ENCODE data around the gene TMEM131L.
"Not testable (repeated sequence)": the region's sequence is repeated elsewhere in the genome, so short reads cannot be mapped to it uniquely, and the experiment has no call there.

TMEM131L gene

DNA sequence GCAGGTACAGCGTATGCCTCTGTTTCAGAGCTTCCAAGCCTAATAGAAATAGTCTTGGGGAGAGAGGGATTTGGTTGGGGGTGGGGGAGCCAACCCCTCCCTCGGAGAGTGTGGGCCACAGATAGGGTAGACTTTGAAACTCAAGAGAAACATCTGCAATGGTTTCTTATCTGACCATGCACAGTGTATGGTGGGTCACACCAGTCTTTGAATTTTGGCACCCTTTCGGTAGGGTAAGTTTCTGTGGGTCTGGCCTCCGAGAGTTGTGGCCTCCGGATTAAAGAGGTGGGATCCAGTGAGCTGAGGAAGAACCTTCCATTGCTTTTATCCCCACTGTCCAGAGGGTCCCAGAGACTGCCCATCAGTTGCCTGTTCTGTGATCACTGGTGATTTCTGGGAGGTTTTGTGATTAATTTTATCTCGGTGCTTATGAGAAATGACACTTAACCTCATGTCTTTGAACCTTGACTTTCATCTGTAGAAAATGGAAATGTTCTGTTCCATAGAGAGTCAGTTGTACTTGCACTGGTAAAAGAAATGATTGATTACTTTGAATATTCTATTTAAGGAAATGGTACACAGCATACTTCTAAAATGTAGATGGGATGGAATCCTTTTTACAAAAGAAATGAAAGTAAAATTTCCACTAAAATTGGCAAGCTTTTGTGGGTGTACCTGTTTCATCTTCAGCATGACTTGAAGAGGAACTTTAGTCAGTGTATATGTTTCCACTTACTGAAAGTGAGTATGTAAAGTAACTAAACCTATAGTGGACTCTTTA is 62.7 kb downstream of the TMEM131L start:
- DNase-seq = peak; percentile 30

DNA sequence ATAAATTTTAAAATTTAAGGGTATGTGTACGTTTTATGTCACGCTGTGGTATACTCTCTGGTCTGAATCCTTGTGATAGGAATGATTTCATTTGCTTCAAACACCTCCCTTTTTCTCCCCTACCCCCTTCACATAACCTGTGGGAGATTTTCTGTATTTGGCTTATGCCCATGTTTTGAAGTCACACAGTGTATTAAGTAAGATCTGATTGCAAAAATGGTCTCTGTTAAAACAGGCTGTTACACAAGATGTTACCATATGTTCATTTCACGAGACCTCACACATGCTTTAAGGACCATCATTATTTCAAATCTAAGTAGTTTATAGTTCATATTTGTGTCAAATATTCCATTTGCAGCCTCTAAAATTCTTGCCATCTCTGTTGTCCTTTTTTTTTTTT is 63.5 kb downstream of the TMEM131L start:
- DNase-seq = no peak

DNA sequence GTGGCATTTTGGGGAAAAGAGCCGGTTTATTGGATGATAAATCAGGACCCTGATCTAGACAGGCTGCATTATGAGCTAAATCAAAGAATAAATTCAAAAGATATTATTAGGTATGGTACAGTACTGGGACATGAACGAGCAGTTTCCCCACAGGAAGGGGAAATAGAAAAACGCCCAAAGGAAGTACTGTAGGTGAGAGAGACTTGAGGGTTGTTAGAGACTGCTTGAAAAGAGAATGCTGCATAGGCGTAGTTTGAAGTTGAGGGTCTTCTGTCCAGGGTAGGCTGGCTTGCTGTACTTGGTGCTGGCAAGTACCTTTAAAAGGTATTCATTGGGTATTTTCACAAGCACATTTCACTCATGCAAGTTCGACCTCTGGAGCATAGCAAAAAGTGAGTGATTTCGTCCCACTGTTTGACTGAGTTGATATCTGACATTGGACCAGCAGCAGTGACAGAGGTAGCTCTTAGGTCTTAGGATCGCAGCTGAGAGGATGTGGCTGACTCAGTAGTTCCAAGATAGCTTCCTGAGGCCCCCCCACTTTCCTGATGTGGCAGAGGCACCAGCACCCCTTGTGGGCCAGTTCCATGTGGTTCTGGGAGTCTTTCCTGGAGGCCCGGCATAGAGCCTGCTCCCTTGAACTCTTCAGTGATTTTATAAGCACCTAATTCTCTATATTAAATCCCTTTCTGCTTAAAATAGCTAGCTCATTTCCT is 64.3 kb downstream of the TMEM131L start:
- peak; percentile 46 for DNase-seq

DNA sequence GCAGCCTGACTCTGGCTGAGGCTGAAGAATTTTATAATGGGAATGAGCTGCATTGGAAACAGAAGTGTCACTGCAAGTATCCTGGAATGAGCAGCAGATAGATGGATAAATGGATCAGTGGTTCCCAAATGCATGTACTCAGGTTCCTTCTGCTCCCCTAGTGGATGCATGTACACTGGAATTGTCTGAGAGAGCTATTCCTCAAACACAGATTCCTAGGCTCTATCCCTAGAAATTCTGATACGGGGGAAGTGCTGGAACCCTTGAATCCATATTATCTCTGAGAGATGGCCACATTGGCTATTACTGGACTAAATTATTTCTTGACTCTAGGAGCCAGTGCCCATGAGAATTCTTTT is 64.8 kb downstream of the TMEM131L start:
- DNase-seq = no peak

DNA sequence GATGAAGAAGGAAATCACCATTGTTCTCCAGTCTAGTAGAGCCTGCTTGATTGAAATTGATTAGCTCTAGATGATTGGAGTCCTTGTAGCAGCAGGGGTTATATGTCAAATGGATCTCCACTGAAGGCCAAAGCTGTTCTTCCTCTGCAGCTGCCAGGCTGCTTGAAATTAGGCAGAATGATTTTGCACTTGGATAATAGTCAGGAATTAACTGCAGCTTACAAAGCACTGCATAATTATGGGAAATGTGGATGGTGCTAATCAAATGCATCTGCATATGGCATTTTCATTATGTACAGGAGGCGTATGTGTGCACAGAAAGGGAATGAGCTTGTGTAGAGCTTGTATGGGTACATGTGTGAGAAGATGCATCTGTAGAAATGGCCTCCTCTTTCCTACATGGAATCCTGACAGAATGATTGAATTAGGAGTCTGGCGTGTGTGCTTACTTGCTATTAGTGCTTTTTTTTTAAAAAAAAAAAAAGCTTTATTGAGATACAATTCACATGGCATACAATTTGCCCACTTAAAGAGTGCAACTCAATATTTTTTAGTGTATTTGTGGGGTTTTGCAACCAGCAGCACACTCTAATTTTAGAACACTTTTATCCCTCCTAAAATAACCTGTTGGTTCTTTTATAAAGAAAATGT is 65.9 kb downstream of the TMEM131L start:
- no peak for DNase-seq

DNA sequence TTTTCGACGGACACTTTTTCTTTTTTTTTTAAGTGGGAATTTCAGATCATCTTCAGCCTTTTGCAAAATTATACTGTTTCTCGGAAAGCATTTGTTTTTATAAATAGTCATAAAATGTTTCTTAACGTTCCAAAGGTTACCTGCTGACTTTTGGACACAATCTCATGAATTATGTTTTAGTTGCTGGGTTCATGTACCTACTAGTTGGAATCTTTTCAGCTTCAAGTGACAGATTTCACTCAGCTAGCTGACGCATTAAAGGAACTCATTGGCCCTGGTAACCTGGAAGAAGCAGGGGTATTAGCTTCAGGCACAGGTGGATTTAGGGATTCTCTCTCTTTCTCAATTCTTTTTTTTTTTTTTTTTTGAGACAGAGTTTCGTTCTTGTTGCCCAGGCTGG is 66.5 kb downstream of the TMEM131L start:
- DNase-seq = no peak

DNA sequence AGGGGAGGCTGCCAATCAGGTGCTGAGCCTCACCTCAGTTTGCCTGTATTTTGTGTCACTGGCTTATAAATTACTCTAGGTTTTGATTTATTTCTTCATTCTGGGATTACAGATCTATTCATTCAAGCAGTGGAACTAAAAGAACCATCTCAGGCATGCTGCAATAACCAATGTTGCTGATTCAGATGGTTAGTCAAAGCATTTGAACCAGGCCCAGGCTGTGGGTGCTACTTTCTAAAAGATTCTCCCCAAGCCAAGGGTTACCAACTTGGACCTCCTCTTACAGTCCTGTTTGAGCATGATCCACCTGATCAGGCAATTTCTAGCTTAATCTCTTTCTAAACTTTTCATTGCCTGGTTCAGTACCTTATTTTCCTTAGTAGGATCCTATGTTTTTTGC is 67.2 kb downstream of the TMEM131L start:
- no peak for DNase-seq

DNA sequence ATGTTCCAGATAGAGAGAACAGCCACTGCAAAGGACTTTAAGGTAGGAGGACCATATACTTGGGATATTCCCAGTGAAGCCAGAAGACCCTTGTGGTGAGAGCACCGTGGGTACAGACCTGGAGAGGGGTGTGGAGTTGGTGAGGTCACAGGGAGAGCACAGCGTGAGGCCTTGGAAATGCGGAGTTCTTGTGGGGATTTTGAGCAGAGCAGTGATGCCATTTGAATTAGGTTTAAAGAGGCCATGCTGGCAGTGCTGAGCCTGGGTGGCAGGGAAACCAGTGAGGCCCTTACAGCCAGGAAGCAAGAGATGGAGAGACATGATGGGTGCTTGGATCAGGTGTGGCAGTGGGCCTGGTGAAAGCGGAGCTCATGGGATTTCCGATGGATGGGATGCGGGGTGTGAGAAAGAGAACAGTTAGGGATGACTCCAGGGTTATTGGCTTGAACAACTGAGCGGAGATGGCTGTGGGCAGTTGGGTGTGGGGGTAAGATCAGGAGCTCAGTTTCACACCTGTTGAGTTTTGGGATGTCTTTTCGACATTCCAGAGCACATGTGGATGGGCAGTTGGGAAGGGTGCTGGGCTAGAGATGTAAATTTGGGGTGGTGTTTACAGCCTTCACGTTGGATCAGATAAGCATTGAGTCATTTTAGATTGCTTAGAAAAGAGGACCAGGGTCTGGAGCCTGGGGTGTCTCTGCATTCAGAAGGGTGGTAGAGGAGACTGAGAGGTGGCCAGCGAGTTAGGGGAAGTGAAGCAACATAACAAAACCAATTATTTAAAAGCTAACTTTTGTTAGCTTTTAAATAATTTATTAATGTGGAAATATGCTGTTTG is 68.9 kb downstream of the TMEM131L start:
- DNase-seq = no peak

DNA sequence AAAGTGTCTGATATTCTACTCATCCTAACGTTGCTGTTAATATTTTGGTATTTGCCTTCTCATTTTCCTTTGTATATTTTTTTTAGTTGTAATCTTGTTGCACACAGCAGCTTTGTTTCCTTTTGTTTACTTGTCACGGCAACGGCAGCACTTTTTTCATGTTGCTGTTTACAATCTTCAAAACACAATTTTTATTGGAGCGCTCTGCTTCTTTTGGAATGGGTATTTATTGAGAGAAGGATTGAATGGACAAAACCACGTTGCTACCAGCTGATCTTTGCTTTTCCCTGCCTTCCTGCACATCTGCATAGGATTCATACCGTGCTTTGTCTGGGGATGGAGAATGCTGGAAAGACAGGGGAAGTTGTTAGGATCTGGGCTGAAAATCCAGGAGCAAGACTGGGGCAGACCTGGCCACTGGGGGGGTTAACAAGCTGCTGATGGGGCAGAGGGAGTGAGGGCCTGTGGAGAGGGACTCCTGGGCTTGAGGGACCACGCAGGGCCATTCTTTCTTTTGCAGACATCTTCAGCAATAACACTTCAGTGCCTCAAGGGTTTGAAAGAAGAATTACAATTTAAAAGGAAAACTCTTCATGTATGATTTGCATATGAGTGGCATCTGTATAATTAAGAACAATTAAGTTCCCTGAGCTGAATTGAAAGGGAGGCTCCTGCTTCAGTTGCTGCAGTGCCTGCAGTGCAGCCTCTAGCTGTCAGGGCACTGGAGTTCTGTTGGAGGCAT is 69.8 kb downstream of the TMEM131L start:
- DNase-seq = no peak

DNA sequence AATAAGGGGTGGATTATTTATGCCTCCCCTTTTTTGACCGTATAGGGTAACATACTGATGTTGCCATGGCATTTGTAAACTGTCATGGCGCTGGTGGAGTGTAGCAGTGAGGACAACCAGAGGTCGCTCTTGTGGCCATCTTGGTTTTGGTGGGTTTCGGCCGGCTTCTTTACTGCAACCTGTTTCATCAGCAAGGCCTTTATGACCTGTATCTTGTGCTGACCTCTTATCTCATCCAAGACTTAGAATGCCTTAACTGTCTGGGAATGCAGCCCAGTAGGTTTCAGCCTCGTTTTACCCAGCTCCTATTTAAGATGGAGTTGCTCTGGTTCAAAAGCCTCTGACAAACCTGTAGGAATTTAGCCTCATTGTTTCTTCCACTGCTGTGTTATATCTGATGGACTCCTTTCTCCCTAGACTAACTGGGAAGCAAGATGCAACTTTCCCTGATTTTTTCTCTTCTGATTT is 71.4 kb downstream of the TMEM131L start:
- no peak for DNase-seq

DNA sequence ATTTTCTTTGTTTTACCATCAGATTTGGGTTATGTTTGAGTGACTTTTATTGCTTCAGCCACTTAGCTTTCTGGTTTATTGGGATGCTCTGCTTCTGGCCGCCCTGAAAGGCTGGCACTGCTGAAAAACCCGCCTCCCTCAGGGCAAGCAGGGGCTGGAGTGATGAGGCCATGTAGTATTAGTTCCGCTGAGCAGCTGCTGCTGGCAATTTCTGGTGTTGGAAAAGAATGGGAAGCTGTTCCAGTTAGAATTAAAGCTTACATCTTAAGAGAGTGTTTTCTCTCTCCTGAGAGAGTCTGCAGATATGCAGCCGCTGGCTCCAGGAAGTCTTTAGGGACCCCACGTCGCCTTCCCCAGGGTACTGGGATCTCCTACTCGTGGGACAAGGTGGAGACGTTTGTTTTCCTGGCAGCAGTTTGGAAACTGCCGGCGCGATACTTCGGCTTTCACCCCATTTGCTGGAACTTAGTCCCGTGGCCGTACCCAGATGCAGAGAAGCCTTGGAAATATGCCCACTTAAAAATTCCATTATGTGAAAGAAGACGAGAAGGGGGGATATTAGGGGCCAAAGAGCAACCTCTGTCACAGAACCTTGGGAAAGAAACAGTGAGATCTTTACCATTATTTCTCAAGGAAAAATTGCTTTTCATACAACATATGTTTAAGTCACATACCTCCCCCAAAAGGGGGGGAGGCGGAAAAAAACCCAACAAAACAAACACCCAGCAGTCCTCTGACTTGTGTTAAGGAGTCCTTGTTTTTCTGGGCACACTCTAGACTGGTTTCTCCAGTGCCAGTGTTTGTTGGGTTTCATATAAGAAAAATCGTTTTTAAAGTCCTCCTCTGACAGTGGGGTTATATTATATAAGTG is 72.6 kb downstream of the TMEM131L start:
- DNase-seq = no peak

DNA sequence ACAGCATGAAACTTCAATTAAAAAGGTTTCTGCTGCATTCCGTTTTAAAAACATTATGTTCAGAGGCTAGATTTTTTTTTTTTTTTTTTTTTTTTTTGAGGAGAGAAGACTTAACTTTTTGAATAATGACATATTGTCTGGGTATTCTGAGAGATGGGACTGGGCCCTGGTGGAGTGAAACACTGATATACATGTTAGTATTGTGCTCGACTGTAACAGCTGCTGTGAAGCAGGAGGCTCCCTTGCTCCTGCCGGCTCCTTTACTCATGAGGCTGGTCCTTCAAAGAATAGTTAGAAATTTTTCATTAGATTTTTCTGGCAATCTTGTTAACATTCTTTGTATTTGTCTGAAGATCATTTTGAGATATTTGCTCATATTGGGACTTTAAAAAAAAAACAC is 73.3 kb downstream of the TMEM131L start:
- DNase-seq = no peak

DNA sequence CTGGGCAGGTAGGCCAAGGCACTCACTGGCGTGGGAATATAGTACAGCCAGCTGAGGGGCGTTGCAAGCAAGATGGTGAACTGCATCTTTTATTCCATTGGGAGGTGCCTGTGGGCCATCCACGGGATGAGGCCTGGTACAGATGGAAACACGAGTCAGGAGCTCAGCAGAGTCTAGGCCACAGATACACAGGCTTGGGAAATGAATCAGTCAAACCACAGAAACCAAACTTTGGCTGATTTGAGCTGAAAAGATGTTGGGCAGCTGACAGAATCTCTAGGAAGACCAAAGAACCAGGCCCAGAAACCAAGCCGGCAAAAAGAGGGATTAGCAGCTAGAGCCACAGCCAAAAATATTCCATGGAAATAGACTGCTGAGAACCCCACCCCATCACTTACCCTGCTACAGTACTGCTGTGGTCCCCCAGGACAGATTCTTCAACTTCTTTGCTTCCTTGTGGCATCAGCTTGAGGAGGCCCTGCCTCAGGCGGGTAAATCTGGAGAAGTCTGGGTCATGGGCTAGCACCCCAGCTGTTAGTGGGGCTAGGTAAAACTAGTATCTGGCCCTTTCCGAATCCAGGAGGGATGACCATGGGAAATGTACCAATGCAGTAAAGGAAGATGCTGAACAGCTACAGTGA is 75.4 kb downstream of the TMEM131L start:
- peak; percentile 78 for DNase-seq

DNA sequence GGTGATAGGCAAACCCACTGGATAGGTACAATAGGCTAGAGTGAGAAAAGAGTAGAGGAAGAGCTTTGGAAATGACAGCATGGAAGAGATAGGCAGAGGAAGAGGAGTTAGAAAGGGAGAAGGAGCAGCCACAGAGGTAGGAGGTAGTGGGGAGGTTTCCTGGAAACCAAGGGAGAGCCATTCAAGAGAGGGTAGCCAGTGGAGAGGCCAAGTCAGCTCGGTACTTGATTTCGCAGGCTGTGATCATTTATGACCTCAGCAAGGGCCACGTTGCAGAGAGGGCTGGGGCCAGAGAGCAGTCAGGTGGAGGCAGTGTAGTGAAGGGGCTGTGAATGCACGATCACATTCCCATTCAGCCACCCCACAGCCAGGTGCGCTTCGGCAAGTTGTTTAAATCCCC is 76.0 kb downstream of the TMEM131L start:
- no peak for DNase-seq

DNA sequence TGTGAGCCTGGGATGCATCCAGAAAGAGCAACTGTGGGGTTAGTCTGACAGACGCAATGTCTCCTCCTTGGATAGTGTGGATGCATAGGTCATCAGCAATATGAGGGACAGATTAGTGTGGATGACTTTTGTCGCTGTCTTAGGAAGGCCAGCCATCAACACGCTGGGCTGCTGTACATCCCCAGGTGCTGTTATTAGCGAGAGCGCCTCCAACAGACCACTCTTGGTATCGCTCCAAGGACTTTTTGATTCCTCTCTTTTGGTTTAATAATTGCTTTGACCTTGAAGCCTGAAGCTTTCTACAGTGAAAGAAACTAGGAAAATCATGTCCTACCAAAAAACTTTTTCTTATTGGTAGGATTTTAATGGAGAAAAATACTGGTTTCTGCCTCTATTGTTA is 76.7 kb downstream of the TMEM131L start:
- DNase-seq = no peak

DNA sequence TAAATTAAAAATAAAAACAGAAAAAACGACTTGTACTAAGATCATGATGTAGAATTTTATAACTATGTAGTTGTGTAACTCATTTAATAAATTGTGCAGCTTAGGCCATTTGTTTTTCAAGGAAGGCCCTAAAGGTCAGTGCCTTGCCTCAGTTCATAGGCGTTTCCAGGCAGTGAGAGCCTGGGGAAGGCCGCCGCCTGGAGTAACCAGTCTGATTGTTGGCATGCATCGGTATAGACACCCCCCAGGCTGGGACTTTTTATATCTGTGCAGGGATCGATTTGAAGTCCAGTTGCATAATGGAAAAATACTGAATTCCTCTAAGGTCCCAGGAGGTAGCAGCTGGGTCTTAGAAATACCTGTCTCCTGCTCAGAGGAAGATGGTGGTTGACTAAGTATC is 77.2 kb downstream of the TMEM131L start:
- DNase-seq = no peak

DNA sequence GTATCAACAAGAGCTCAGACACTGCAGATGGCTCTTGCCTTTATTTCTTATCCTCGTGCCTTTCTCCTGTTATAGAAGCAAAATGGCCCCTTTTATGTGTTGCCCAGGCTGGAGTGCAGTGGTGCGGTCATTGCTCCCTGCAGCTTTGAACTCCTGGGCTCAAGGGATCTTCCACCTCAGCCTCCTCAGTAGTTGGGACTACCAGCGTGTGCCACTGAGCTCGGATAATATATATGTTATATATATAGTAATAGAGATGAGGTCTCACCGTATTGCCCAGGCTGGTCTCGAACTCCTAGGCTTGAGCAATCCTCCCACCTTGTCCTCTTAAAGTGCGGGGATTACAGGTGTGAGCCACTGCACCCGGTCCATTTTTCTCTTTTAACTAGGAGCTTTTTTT is 79.7 kb downstream of the TMEM131L start:
- DNase-seq = no peak

DNA sequence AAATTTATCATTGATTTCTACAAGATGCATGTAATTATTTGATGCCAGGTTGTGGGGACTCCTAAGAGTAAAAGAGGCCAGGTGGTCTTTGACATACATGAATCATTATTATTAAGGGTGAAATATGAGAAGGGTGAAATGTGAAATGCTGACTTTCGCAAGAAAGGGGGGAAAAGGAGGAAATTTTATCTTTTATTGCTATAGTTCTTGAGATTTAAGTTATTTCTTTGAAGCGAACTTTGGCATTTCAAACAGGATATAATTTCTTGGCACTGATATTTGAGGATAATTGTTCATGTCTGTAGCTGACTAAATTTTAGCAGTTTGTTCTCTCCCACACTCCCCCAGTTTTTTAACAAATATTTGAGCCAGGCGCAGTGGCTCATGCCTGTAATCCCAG is 80.1 kb downstream of the TMEM131L start:
- no peak for DNase-seq

DNA sequence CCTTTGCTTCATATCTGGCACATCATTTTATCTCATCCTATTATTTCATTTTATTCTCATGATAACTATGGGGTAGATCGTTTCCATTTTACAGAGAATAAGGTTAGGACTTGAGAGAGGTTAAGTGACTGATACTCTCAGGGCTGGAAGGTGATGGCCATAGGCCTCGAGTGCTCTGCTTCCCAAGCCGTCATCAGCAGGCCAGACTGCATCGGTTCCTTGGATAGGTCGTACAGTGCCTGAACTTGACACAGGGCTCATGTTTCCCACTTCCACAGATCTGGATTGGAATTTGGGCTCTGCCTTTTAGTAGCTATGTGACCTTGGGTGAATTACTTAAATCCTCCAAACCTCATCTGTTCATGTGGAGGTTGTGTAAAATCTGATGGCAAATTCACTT is 81.4 kb downstream of the TMEM131L start:
- DNase-seq = no peak

DNA sequence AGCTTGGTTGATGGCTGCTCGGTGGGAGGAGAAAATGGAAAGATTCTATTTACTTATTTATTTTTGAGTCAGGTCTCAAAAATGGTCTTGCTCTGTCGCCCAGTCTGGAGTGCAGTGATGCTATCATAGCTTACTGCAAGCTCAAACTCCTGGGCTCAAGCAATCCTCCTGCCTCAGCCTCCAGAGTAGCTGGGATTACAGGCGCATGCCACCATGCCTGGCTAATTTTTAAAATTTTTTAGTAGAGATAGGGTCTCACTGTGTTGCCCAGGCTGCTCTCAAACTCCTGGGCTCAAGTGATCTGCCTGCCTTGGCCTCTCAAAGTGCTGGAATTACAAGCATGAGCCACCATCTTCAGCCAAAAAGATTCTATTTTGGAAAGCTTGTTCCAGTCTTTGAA is 82.7 kb downstream of the TMEM131L start:
- not testable (repeated sequence) for DNase-seq

DNA sequence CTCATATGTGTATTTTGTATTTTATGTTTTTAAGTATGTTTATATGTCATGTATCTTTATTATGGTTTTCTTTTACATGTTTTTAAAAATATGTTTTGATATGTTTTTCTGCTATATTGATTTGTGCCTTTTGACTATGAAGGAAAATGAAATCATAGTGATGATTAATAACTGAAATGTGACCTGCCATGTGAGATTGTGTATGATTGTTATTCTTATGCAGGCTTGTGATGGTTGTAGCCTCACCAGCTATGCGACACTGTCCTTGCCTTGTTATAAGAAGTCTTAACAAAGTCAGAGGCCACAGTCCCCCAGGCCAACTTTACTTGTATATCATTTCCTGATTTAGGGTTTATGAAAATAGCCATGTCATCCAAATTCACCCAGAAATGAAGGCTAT is 83.2 kb downstream of the TMEM131L start:
- DNase-seq = peak; percentile 47

Data from activated CD4-positive, alpha-beta T cell treated with anti-CD3 and anti-CD28 coated beads, Interleukin-2, Interleukin-6, amounts not matched to agents 100 ng/mL and 50 ng/mL, durations not matched to agents 16 hours and 8 hours (primary cell).